OCI-LY1 (cell line): ENCODE results near the gene SEPTIN5.

Experiments
- H2AFZ ChIP-seq: fragments of 200-600 bp; sonication (generic), shearing (Covaris generic); 2 replicates; pipeline ENCODE4 v1.6.0; 2014; ENCODE audit warnings: antibody characterized with exemption, mild to moderate bottlenecking, low read length
- H3F3A ChIP-seq: fragments of 200-600 bp; sonication (generic), shearing (Covaris generic); 2 replicates; pipeline ENCODE4 v1.6.0; 2014; ENCODE audit warnings: mild to moderate bottlenecking, antibody characterized with exemption, low read length, moderate library complexity; ENCODE audit not compliant: insufficient read depth
- H3K27ac ChIP-seq: fragments of 200-600 bp; sonication (generic); 2 replicates; pipeline ENCODE4 v1.5.1; 2014; ENCODE audit warnings: low read length, mixed run types, mild to moderate bottlenecking, low read depth; ENCODE audit not compliant: poor library complexity, severe bottlenecking
- H3K27me3 ChIP-seq: fragments of 200-600 bp; sonication (generic); 2 replicates; pipeline ENCODE4 v1.6.0; 2014; ENCODE audit warnings: antibody characterized with exemption, mild to moderate bottlenecking, low read length, moderate library complexity; ENCODE audit not compliant: insufficient read depth
- H3K36me3 ChIP-seq: fragments of 200-600 bp; sonication (generic); 2 replicates; pipeline ENCODE4 v1.6.1; 2014; ENCODE audit warnings: mild to moderate bottlenecking, antibody characterized with exemption, low read length, moderate library complexity, mixed read lengths; ENCODE audit not compliant: insufficient read depth
- H3K4me1 ChIP-seq: fragments of 200-600 bp; sonication (generic); 2 replicates; pipeline ENCODE4 v1.5.1; 2014; ENCODE audit warnings: mild to moderate bottlenecking, low read length, moderate library complexity; ENCODE audit not compliant: insufficient read depth, severe bottlenecking
- H3K4me2 ChIP-seq: fragments of 200-600 bp; sonication (generic), shearing (Covaris generic); 2 replicates; pipeline ENCODE4 v1.6.1; 2014; ENCODE audit warnings: low read length
- H3K4me3 ChIP-seq: fragments of 200-600 bp; sonication (generic); 2 replicates; pipeline ENCODE4 v1.5.1; 2014; ENCODE audit warnings: low read length, low read depth, mild to moderate bottlenecking, mixed read lengths; ENCODE audit not compliant: poor library complexity, severe bottlenecking
- H3K79me2 ChIP-seq: fragments of 200-600 bp; shearing (Covaris generic); 2 replicates; pipeline ENCODE4 v1.6.1; 2016; ENCODE audit warnings: mixed run types, low read length, mixed read lengths; ENCODE audit not compliant: insufficient read depth
- H3K9ac ChIP-seq: fragments of 200-600 bp; sonication (generic), shearing (Covaris generic); 2 replicates; pipeline ENCODE4 v1.6.1; 2014; ENCODE audit warnings: mild to moderate bottlenecking, low read length, mixed read lengths
- H3K9me2 ChIP-seq: fragments of 200-600 bp; sonication (generic), shearing (Covaris generic); 2 replicates; pipeline ENCODE4 v1.6.1; 2014; ENCODE audit warnings: low read depth, mild to moderate bottlenecking, low read length, mixed read lengths
- H3K9me3 ChIP-seq: fragments of 200-600 bp; shearing (Covaris generic); 2 replicates; pipeline ENCODE4 v1.6.1; 2014; ENCODE audit warnings: low read length, mixed read lengths
- H4K20me1 ChIP-seq: fragments of 200-600 bp; sonication (generic), shearing (Covaris generic); 2 replicates; pipeline ENCODE4 v1.6.0; 2016; ENCODE audit warnings: mild to moderate bottlenecking, low read length; ENCODE audit not compliant: insufficient read depth
- EZH2 ChIP-seq: fragments of 200-600 bp; sonication (generic), shearing (Covaris generic); IDR thresholded peaks from 2 replicates; pipeline ENCODE4 v1.8.0; 2017; ENCODE audit warnings: borderline replicate concordance, mixed run types, mild to moderate bottlenecking, antibody characterized with exemption, low read length, moderate library complexity, mixed read lengths
- TF ChIP-seq, protein P1 (sequence below): fragments of 200-600 bp; sonication (generic), shearing (Covaris generic); IDR thresholded peaks from 2 replicates; pipeline ENCODE4 v1.5.1; 2017; ENCODE audit warnings: mild to moderate bottlenecking, antibody characterized with exemption, low read length, moderate library complexity, mixed read lengths

The SEPTIN5 gene

DNA sequence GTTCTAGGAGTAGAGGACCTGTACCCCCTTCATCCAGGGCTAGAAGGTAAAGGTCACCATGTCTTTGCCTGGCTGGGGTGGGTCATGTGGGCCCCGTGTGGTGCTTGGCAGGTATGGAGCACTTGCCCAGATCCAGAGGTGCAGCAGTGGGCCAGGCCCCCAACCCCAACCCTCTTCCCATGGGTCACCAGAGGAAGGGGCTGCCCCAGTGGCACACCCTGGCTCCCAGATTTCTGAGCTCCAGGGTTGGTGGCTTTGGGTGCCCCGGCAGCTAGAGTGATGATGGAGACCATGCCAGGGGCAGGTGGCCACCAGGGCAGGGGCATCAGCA is 6.7 kb downstream of the SEPTIN5 start:
- H3K9me3 ChIP-seq, result no peaks in the 10 kb centered on the region
- H3K9ac ChIP-seq, result no peak overlapping the region
- no peak overlapping the region for H3K4me2 ChIP-seq
- H3K79me2 ChIP-seq, result no peaks in the 10 kb centered on the region
- H3K4me1 ChIP-seq, result peaks cover 11% of the 10 kb centered on the region
- no peak overlapping the region for H3K27ac ChIP-seq
- no peak overlapping the region for H2AFZ ChIP-seq
- no peaks in the 10 kb centered on the region for H3K36me3 ChIP-seq
- peaks cover 11% of the 10 kb centered on the region; the same call in 1 of the 2 replicates for H3K27me3 ChIP-seq
- H3F3A ChIP-seq, result no peaks in the 10 kb centered on the region
- TF ChIP-seq, protein P1, sequence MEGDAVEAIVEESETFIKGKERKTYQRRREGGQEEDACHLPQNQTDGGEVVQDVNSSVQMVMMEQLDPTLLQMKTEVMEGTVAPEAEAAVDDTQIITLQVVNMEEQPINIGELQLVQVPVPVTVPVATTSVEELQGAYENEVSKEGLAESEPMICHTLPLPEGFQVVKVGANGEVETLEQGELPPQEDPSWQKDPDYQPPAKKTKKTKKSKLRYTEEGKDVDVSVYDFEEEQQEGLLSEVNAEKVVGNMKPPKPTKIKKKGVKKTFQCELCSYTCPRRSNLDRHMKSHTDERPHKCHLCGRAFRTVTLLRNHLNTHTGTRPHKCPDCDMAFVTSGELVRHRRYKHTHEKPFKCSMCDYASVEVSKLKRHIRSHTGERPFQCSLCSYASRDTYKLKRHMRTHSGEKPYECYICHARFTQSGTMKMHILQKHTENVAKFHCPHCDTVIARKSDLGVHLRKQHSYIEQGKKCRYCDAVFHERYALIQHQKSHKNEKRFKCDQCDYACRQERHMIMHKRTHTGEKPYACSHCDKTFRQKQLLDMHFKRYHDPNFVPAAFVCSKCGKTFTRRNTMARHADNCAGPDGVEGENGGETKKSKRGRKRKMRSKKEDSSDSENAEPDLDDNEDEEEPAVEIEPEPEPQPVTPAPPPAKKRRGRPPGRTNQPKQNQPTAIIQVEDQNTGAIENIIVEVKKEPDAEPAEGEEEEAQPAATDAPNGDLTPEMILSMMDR, result no peak
- TF ChIP-seq EZH2, result no peak
- H3K9me2 ChIP-seq, result no peaks in the 10 kb centered on the region
- no peaks in the 10 kb centered on the region for H4K20me1 ChIP-seq
- H3K4me3 ChIP-seq, result no peak overlapping the region

DNA sequence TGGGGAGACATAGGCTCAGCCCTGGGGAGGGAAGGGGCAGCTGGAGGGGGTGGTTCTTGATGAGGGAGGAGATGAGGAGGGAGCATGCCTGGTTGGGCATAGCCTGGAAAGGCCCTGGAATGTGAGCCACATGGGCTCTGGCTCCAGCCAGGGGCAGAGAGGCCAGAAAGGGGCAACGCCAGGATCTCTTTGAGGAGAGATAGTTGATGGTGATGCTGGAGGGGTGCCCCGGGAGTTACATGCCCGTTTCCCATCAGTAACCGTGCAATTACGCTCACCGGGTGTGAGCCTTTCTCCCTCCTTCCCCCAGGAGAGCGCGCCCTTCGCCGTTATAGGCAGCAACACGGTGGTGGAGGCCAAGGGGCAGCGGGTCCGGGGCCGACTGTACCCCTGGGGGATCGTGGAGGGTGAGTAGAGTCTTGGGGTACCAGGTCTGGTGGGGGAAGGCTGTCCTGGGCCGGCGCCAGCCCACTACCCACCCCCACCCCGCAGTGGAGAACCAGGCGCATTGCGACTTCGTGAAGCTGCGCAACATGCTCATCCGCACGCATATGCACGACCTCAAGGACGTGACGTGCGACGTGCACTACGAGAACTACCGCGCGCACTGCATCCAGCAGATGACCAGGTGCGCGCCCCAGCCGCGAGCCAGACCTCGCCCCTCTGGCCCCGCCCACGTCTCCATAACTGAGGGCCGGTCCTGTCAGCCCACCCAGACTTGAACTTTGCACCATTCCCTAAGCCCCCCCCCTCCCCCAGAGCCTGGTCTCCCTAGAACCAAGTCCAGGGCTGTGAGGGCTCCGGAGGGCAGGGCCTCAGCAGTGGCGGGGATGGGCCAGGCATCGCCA is 7.3 kb downstream of the SEPTIN5 start:
- TF ChIP-seq, protein P1, result no peak
- TF ChIP-seq EZH2, result no peak
- Histone ChIP-seq H3K4me3 (no peak overlapping the region), H3K27me3 (peaks cover 11% of the 10 kb centered on the region; the same call in 1 of the 2 replicates)

GRCh38 chr22:19722178-19722981 is 8.1 kb downstream of the SEPTIN5 start:
- no peak overlapping the region for H3K4me2 ChIP-seq

More for the DNA sequence above, 7.3 kb downstream of the SEPTIN5 start:
- no peak overlapping the region for H3K9ac ChIP-seq
- H3K79me2 ChIP-seq, result no peaks in the 10 kb centered on the region
- H3K36me3 ChIP-seq, result no peaks in the 10 kb centered on the region
- no peaks in the 10 kb centered on the region for H4K20me1 ChIP-seq
- no peak overlapping the region for H3K4me2 ChIP-seq
- no peaks in the 10 kb centered on the region for H3K9me3 ChIP-seq
- peaks cover 11% of the 10 kb centered on the region for H3K4me1 ChIP-seq
- no peaks in the 10 kb centered on the region for H3K9me2 ChIP-seq
- H3F3A ChIP-seq, result no peaks in the 10 kb centered on the region
- H3K27ac ChIP-seq, result no peak overlapping the region
- no peak overlapping the region for H2AFZ ChIP-seq

More at GRCh38 chr22:19722178-19722981, 8.1 kb downstream of the SEPTIN5 start:
- no peak for TF ChIP-seq EZH2
- TF ChIP-seq, protein P1, result no peak
- no peaks in the 10 kb centered on the region for H3K9me2 ChIP-seq
- H3K4me3 ChIP-seq, result no peak overlapping the region
- H3K4me1 ChIP-seq, result peaks cover 11% of the 10 kb centered on the region
- H3K9me3 ChIP-seq, result no peaks in the 10 kb centered on the region
- no peaks in the 10 kb centered on the region for H3F3A ChIP-seq
- peaks cover 11% of the 10 kb centered on the region; the same call in 1 of the 2 replicates for H3K27me3 ChIP-seq
- H3K79me2 ChIP-seq, result no peaks in the 10 kb centered on the region
- H4K20me1 ChIP-seq, result no peaks in the 10 kb centered on the region
- no peaks in the 10 kb centered on the region for H3K36me3 ChIP-seq
- H3K9ac ChIP-seq, result no peak overlapping the region
- no peak overlapping the region for H2AFZ ChIP-seq
- no peak overlapping the region for H3K27ac ChIP-seq
